Motor neuron (in vitro differentiated cells): ENCODE measurements around the gene VPS9D1. TPM values are rescaled to one million over a fixed set of nuclear protein-coding genes. Genes with fewer than 3 reads are reported as not detected.

Experiments
- total RNA-seq, 8 experiments: library from RNA; unstranded; fragments of 300-600 nt; gene quantifications; 2 replicates each; pipeline versions ENCODE4 v1.2.3 to v1.2.4, GENCODE V29; 2022

VPS9D1 gene
- total RNA-seq, 8 experiments from 2014 or later, result 4.5 to 14.6 (median 8.9) TPM

Other genes starting within 250 kb of the VPS9D1 start
- 100 to 1,000 TPM in 2 of 8 experiments, 10 to 100 TPM in 6; 22.6 to 148 (median 52.5) TPM for gene ANKRD11, start 230.3 kb downstream of the VPS9D1 start, total RNA-seq
- gene SPG7, start 212.5 kb downstream of the VPS9D1 start, total RNA-seq, result 100 to 1,000 TPM in 2 of 8 experiments, 10 to 100 TPM in 6; 47.7 to 134 (median 71.6) TPM
- gene RPL13, start 160.2 kb downstream of the VPS9D1 start, total RNA-seq, result 1,000 to 10,000 TPM; 1,624 to 3,284 (median 2,183) TPM
- 10 to 100 TPM in 3 of 8 experiments, 1 to 10 TPM in 4, not detected in 1; 2.2 to 17.1 (median 7.3) TPM for gene CPNE7, start 145.1 kb downstream of the VPS9D1 start, total RNA-seq
- gene DPEP1, start 107.3 kb downstream of the VPS9D1 start, total RNA-seq, result 1 to 10 TPM in 1 of 8 experiments, under 1 TPM in 7; 0.21 to 1.4 (median 0.34) TPM
- 10 to 100 TPM; 34.0 to 67.0 (median 51.4) TPM for gene CHMP1A, start 63.2 kb downstream of the VPS9D1 start, total RNA-seq
- 10 to 100 TPM in 2 of 8 experiments, 1 to 10 TPM in 6; 4.3 to 22.4 (median 7.6) TPM for gene SPATA33, start 63.1 kb downstream of the VPS9D1 start, total RNA-seq
- gene CDK10, start 34.2 kb downstream of the VPS9D1 start, total RNA-seq, result 100 to 1,000 TPM in 1 of 8 experiments, 10 to 100 TPM in 7; 18.3 to 122 (median 46.6) TPM
- gene SPATA2L, start 19.2 kb downstream of the VPS9D1 start, total RNA-seq, result 10 to 100 TPM in 1 of 8 experiments, 1 to 10 TPM in 7; 2.1 to 10.7 (median 6.2) TPM
- gene ZNF276, start 639 bp upstream of the VPS9D1 start, total RNA-seq, result 10 to 100 TPM; 10.5 to 61.0 (median 16.0) TPM
- 10 to 100 TPM in 3 of 8 experiments, 1 to 10 TPM in 5; 3.7 to 59.7 (median 7.7) TPM for gene FANCA, start 95.7 kb upstream of the VPS9D1 start, total RNA-seq
- gene SPIRE2, start 107.6 kb upstream of the VPS9D1 start, total RNA-seq, result 10 to 100 TPM in 6 of 8 experiments, 1 to 10 TPM in 2; 3.7 to 21.5 (median 14.0) TPM
- gene TCF25, start 152.7 kb upstream of the VPS9D1 start, total RNA-seq, result 100 to 1,000 TPM in 7 of 8 experiments, 10 to 100 TPM in 1; 94.7 to 213 (median 143) TPM
- gene MC1R, start 198.0 kb upstream of the VPS9D1 start, total RNA-seq, result 1 to 10 TPM; 2.8 to 8.4 (median 5.1) TPM
- 1,000 to 10,000 TPM in 1 of 8 experiments, 100 to 1,000 TPM in 5, 10 to 100 TPM in 2; 34.7 to 2,215 (median 670) TPM for gene TUBB3, start 202.4 kb upstream of the VPS9D1 start, total RNA-seq
- 10 to 100 TPM; 30.4 to 65.0 (median 55.0) TPM for gene DEF8, start 227.9 kb upstream of the VPS9D1 start, total RNA-seq